ENCODE measurements around the gene MCM3.

The MCM3 gene

DNA sequence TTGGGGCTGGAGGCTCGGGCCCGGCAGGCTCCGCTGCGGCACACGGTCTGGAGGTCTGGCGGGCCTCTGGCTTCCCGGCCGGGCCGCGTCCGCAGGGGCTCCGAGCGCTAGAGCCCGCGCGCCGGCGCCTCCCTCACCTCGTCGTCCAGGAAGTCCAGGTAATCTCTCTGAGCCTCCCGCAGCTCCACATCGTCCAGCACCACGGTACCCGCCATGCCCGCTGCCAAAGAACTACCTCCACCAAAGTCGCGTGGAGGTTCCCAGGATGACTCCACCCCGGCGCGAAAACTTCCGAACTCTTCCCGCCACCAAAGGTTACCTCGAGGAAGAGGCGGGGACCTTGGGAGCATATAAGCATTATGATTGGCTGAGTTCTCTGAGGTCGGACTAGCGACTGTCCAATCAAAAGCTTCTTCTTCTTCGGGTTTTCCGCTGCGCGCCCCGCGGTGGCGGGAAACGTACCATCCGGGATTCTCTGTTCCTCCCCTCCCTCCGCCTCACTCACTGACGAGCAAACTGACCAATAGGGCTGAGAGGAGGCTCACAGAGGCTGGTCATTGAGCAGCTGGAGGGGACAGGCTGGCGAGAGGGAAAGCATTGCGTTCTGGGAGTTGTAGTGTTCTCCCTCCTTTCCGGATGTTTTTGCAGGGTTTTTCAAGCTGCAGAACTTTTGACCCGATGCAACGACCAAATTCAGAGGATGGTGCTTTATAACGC is at the start of gene MCM3:
Gene MCM3, minus strand, starts transcription at position 283 of the 717 bp plus-strand sequence. Its CDS starts 68 bp downstream, at position 215.
- DNase-seq (ENCODE audit: extremely low read depth, low read depth) = peak; percentile 97
- TF ChIP-seq, protein P1, sequence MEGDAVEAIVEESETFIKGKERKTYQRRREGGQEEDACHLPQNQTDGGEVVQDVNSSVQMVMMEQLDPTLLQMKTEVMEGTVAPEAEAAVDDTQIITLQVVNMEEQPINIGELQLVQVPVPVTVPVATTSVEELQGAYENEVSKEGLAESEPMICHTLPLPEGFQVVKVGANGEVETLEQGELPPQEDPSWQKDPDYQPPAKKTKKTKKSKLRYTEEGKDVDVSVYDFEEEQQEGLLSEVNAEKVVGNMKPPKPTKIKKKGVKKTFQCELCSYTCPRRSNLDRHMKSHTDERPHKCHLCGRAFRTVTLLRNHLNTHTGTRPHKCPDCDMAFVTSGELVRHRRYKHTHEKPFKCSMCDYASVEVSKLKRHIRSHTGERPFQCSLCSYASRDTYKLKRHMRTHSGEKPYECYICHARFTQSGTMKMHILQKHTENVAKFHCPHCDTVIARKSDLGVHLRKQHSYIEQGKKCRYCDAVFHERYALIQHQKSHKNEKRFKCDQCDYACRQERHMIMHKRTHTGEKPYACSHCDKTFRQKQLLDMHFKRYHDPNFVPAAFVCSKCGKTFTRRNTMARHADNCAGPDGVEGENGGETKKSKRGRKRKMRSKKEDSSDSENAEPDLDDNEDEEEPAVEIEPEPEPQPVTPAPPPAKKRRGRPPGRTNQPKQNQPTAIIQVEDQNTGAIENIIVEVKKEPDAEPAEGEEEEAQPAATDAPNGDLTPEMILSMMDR (IDR thresholded peaks at IDR 0.05; ENCODE audit: low read depth, low read length) = peak; percentile 1; the same call in 1 of the 2 replicates

DNA sequence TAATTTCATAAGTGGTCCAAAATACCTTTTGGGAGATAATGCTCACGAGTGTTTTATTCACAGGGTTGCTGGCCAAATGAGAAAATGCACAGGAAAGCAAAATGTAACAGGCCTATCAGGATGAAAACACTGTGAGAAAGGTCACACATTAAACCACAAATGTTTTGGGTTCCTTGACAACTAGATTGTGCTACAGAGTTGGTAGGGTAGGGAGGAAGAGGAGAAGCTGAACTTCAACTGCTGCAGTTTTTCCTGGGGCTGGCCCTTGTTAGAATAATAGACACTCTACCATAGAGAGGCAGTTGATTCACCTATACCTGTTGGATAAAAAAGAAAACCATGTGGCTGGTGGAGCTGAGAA is 49.3 kb upstream of the MCM3 start:
- TF ChIP-seq, protein P1 (IDR thresholded peaks at IDR 0.05; ENCODE audit: low read depth, low read length) = no peak
- DNase-seq (ENCODE audit: extremely low read depth, low read depth) = no peak

DNA sequence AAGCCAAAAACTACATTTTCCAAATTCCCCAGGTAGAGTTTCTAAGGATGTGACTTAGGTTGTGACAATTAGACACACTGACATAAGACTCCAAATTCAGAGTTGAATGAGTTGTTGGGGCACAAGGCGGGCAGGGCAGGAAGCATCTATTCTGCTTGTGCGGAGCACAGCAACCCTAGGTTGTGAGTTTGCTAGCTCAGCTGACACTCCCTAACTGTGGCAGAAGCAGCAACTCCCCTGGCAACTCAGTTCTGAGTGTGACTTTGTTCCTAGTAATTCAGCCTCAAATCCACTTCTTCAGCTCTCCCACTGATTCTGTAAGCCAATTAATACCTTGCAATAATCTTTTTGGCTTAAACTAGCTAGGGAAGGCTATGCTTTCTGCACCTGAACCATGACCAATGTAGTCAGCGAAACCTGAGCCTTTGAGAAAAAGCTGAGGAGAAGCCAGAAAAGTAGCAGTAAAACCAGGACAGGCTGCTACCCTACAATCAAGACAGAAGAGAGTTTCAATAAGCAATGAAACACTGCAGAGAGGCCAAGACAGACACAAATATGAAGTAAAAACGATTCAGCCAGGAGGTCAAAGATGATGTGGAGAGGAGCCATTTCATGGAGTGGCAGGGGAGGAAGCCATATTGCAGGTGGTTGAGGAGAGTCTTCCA is 47.4 kb upstream of the MCM3 start:
- TF ChIP-seq, protein P1 (IDR thresholded peaks at IDR 0.05; ENCODE audit: low read depth, low read length) = no peak
- DNase-seq (ENCODE audit: extremely low read depth, low read depth) = no peak

DNA sequence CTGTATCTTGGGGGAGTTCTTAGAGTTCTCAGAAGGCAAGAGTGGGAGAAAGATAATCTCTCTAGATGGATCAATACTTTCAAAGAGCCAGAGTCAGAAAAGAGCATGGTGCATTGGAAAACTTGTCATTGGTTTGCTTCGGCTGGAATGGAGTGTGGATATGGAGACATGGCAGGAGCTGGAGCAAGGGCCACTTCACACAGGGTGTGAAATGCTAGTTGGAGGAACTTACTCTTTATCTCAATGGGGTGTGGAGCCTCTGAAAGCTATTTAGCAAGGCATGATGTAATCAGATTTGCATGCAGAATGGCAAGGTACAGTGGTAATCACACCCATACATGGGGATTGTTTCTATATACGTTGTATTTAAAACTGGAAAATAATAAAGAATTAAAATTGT is 45.9 kb upstream of the MCM3 start:
- TF ChIP-seq, protein P1 (IDR thresholded peaks at IDR 0.05; ENCODE audit: low read depth, low read length) = no peak
- DNase-seq (ENCODE audit: extremely low read depth, low read depth) = no peak

DNA sequence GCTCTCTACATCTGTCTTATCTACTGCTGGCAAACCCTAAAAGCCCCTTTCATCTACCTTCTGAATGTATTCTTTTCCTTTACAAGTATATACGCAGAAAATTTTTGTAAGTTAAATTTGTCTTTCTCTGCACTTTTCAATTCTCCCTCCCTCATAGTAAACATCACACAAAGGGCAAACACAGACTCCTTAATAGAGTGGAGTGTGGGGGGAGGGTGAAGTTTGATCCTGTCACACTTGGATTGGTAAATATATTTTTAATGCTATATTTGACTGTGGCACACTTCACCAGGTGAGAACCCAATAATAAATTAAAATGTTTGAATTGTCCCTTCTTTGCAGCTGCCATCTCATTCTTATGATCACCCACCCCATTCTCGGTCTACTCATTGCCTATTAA is 44.2 kb upstream of the MCM3 start:
- TF ChIP-seq, protein P1 (IDR thresholded peaks at IDR 0.05; ENCODE audit: low read depth, low read length) = no peak
- DNase-seq (ENCODE audit: extremely low read depth, low read depth) = no peak

DNA sequence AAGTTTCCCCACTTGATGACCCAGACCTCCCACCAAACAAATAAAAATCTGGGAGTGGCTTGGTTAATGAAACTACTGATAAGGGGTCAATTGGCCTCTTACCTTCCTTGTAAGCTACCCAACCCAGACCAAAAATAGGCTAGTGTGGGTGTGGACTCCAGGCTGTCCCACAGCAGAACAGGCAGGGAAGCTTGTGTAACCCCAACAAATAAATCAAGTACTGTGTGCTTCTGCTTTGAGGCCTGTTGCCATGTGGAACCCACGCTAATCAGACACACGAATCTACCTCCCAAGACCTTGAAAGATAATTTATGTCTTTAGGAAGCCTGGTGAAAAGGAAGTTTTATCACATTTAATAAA is 43.7 kb upstream of the MCM3 start:
- TF ChIP-seq, protein P1 (IDR thresholded peaks at IDR 0.05; ENCODE audit: low read depth, low read length) = no peak
- no peak for DNase-seq (ENCODE audit: extremely low read depth, low read depth)

DNA sequence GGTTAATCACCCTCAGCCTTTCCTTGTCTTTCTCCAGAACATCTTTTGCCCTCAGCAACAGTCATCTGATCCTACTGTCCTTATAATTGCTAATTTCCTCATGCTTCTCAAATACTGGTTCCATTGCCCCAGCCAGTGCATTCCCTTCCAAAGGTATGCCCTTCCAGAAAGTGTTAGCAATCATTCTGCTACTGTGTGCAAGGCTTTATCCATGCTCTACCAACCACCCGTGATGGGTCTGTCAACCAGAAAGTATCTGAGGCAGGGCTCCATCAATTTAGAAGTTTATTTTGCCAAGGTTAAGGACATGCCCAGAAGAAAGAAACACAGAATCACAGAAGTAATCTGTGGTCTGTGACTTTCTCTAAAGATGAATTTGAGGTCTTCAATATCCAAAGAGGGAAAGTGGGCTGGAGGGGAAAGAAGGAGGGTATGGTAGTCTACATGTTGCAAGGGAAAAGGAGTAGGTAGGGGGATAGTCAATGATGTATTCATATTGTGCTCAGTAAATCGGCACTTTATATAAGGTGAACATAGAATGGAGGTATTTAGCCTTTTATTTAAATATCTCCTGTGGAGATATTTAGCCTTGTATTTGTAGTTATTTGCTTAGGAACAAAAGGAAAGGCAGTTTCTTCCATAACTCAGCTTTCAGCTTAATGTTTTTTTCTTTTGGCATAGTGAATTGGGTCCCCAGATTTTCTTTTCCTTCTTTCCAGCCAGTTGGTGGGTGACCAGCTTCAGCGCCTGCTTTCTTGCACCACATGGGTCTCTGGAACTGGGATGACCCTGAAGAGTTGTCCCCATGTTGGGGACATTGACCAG is 42.2 kb upstream of the MCM3 start:
- TF ChIP-seq, protein P1 (IDR thresholded peaks at IDR 0.05; ENCODE audit: low read depth, low read length) = no peak
- DNase-seq (ENCODE audit: extremely low read depth, low read depth) = no peak

Data from AG09319 (cell line).